Ectodermal cell (in vitro differentiated cells): ENCODE results near the gene BTBD7.

Experiments used
- H3K27ac ChIP-seq: 2 replicates; pipeline ENCODE4 v1.7.0; 2013; ENCODE audit warnings: mild to moderate bottlenecking, low read depth, low read length; ENCODE audit not compliant: insufficient read depth, poor library complexity, severe bottlenecking
- H3K27me3 ChIP-seq: 2 replicates; pipeline ENCODE4 v1.7.0; 2013; ENCODE audit warnings: mild to moderate bottlenecking, low read length; ENCODE audit not compliant: insufficient read depth, control insufficient read depth, poor library complexity, severe bottlenecking
- H3K36me3 ChIP-seq: one replicate; pipeline ENCODE4 v1.7.0; 2013; ENCODE audit warnings: low read length; ENCODE audit not compliant: control insufficient read depth, insufficient read depth
- H3K4me1 ChIP-seq: one replicate; pipeline ENCODE4 v1.7.0; 2013; ENCODE audit warnings: low read length; ENCODE audit not compliant: control insufficient read depth, insufficient read depth
- H3K4me3 ChIP-seq: 2 replicates; pipeline ENCODE4 v1.7.0; 2013; ENCODE audit warnings: low read depth, low read length, control low read depth; ENCODE audit not compliant: insufficient read depth
- H3K9me3 ChIP-seq: 2 replicates; pipeline ENCODE4 v1.7.0; 2013; ENCODE audit warnings: mild to moderate bottlenecking, low read length, moderate library complexity; ENCODE audit not compliant: control insufficient read depth
- WGBS, 2 experiments: methylation state at CpG; one replicate each; pipeline ENCODE4 v1.1.7; 2013; ENCODE audit warnings: missing lambda C conversion rate in 2 of 2; 5-methylcytosine and 5-hydroxymethylcytosine counted together

Gene BTBD7

GRCh38 chr14:93230539-93230938, 102.3 kb downstream of the BTBD7 start:
- Histone ChIP-seq H3K36me3 (peaks cover 18% of the 10 kb centered on the region), H3K27me3 (no peaks in the 10 kb centered on the region), H3K27ac (no peak overlapping the region), H3K4me1 (no peaks in the 10 kb centered on the region), H3K4me3 (no peak overlapping the region), H3K9me3 (no peaks in the 10 kb centered on the region)
- WGBS, 2 experiments: 97% methylated on average over 16 of the region's 16 CpGs

GRCh38 chr14:93228550-93228949, 104.3 kb downstream of the BTBD7 start:
- no peaks in the 10 kb centered on the region for H3K4me1 ChIP-seq
- no peaks in the 10 kb centered on the region for H3K9me3 ChIP-seq
- no peak overlapping the region for H3K4me3 ChIP-seq
- no peaks in the 10 kb centered on the region for H3K27me3 ChIP-seq
- no peak overlapping the region for H3K27ac ChIP-seq
- peaks cover 18% of the 10 kb centered on the region for H3K36me3 ChIP-seq
- WGBS, 2 experiments: 96 to 97% methylated on average over 7 to 8 of the region's 8 CpGs

- Histone ChIP-seq H3K4me3 (no peak overlapping the region), H3K36me3 (peaks cover 23% of the 10 kb centered on the region), H3K9me3 (no peaks in the 10 kb centered on the region), H3K27ac (no peak overlapping the region), H3K27me3 (no peaks in the 10 kb centered on the region), H3K4me1 (no peaks in the 10 kb centered on the region)
- 94 to 97% methylated on average over 27 of the region's 27 CpGs for WGBS, 2 experiments
Measured at GRCh38 chr14:93223565-93223964, 109.3 kb downstream of the BTBD7 start.

GRCh38 chr14:93220509-93220908, 112.3 kb downstream of the BTBD7 start:
- Histone ChIP-seq H3K27me3 (no peaks in the 10 kb centered on the region), H3K4me3 (no peak overlapping the region), H3K9me3 (no peaks in the 10 kb centered on the region), H3K36me3 (peaks cover 18% of the 10 kb centered on the region), H3K4me1 (no peaks in the 10 kb centered on the region), H3K27ac (no peak overlapping the region)

GRCh38 chr14:93219103-93219726, 113.6 kb downstream of the BTBD7 start:
- H3K27me3 ChIP-seq: no peaks in the 10 kb centered on the region

GRCh38 chr14:93214598-93214997, 118.2 kb downstream of the BTBD7 start:
- Histone ChIP-seq H3K4me1 (no peaks in the 10 kb centered on the region), H3K36me3 (peaks cover 31% of the 10 kb centered on the region), H3K27me3 (no peaks in the 10 kb centered on the region), H3K4me3 (no peak overlapping the region), H3K9me3 (no peaks in the 10 kb centered on the region), H3K27ac (no peak overlapping the region)
- WGBS, 2 experiments: 96 to 100% methylated on average over 2 of the region's 2 CpGs

More at GRCh38 chr14:93219103-93219726, 113.6 kb downstream of the BTBD7 start:
- WGBS, 2 experiments: 86 to 88% methylated on average over 3 of the region's 3 CpGs
- H3K4me3 ChIP-seq: no peak overlapping the region
- peaks cover 30% of the 10 kb centered on the region for H3K36me3 ChIP-seq
- H3K27ac ChIP-seq: no peak overlapping the region
- no peaks in the 10 kb centered on the region for H3K4me1 ChIP-seq
- H3K9me3 ChIP-seq: no peaks in the 10 kb centered on the region

- H3K36me3 ChIP-seq: peaks cover 31% of the 10 kb centered on the region
- H3K4me1 ChIP-seq: peaks cover 11% of the 10 kb centered on the region
- H3K27ac ChIP-seq: no peak overlapping the region
- WGBS, 2 experiments: 88 to 89% methylated on average over 3 of the region's 3 CpGs
- H3K4me3 ChIP-seq: no peak overlapping the region
- H3K27me3 ChIP-seq: no peaks in the 10 kb centered on the region
- no peaks in the 10 kb centered on the region for H3K9me3 ChIP-seq
Measured at GRCh38 chr14:93212432-93212831, 120.4 kb downstream of the BTBD7 start.

- Histone ChIP-seq H3K4me1 (peaks cover 15% of the 10 kb centered on the region), H3K9me3 (no peaks in the 10 kb centered on the region), H3K36me3 (peaks cover 6% of the 10 kb centered on the region), H3K27ac (peak overlapping the region; percentile 68), H3K4me3 (peak overlapping the region; percentile 86), H3K27me3 (no peaks in the 10 kb centered on the region)
- 0 to 1% methylated on average over 21 to 23 of the region's 23 CpGs for WGBS, 2 experiments
Measured at GRCh38 chr14:93207468-93208308, 125.1 kb downstream of the BTBD7 start.

GRCh38 chr14:93206793-93207467, 125.9 kb downstream of the BTBD7 start, which contains the start of the genes GON7 and UBR7:
GON7 (minus strand) TSS chr14:93207065; CDS start chr14:93207037, 28 bp downstream.
UBR7 (plus strand) TSS chr14:93207256; CDS start chr14:93207292, 36 bp downstream.
- H3K27ac ChIP-seq: peak within 1 kb of the TSS; percentile 92
- no peaks in the 10 kb centered on the region for H3K27me3 ChIP-seq
- H3K9me3 ChIP-seq: no peaks in the 10 kb centered on the region
- H3K4me1 ChIP-seq: peaks cover 15% of the 10 kb centered on the region
- peak within 1 kb of the TSS; percentile 86 for H3K4me3 ChIP-seq
- 0 to 1% methylated on average over 65 of the region's 65 CpGs for WGBS, 2 experiments
- H3K36me3 ChIP-seq: peaks cover under 1% of the 10 kb centered on the region

GRCh38 chr14:93201155-93201704, 131.6 kb downstream of the BTBD7 start:
- no peaks in the 10 kb centered on the region for H3K27me3 ChIP-seq
- peaks cover 4% of the 10 kb centered on the region for H3K4me1 ChIP-seq
- no peaks in the 10 kb centered on the region for H3K9me3 ChIP-seq
- 90 to 97% methylated on average over 6 of the region's 7 CpGs for WGBS, 2 experiments
- H3K27ac ChIP-seq: no peak overlapping the region
- H3K36me3 ChIP-seq: no peaks in the 10 kb centered on the region
- no peak overlapping the region for H3K4me3 ChIP-seq
